Activated CD4-positive, alpha-beta T cell treated with anti-CD3 and anti-CD28 coated beads, Interleukin-2, amount 10 ng/mL, durations not matched to agents 7 days and 5 days (primary cell): ENCODE data around the gene IDH3G. TPM values are rescaled to one million over a fixed set of nuclear protein-coding genes. Genes with fewer than 3 reads are reported as not detected.

Source experiments
- CTCF ChIA-PET: fragments of 350-600 bp; sonication (Branson Sonifier 250); formaldehyde crosslinking; loops from one replicate; lab custom pipeline; 2021; ENCODE audit warnings: antibody characterized with exemption; lab: Charles Lee
- POLR2A ChIA-PET: fragments of 350-600 bp; sonication (Branson Sonifier 250); formaldehyde crosslinking; loops from one replicate; lab custom pipeline; 2021; ENCODE audit warnings: antibody characterized with exemption; lab: Charles Lee
- DNase-seq: peaks from one replicate; pipeline ENCODE4 v3.0.0-alpha.2; 2020
- H3K27ac Mint-ChIP-seq: one replicate; pipeline ENCODE4 v1.8.0; 2021; ENCODE audit warnings: mild to moderate bottlenecking, moderate library complexity, mixed read lengths
- H3K27me3 Mint-ChIP-seq: one replicate; pipeline ENCODE4 v1.8.0; 2021; ENCODE audit warnings: mixed read lengths
- H3K36me3 Mint-ChIP-seq: one replicate; pipeline ENCODE4 v1.8.0; 2021; ENCODE audit warnings: low read depth, mixed read lengths
- H3K4me1 Mint-ChIP-seq: one replicate; pipeline ENCODE4 v1.8.0; 2021; ENCODE audit warnings: mixed read lengths
- H3K4me3 Mint-ChIP-seq: one replicate; pipeline ENCODE4 v1.8.0; 2021; ENCODE audit warnings: mild to moderate bottlenecking, moderate library complexity, mixed read lengths
- H3K9me3 Mint-ChIP-seq: one replicate; pipeline ENCODE4 v1.8.0; 2021; ENCODE audit warnings: mixed read lengths
- total RNA-seq, 2 experiments: library from RNA; stranded (reverse); gene quantifications; one replicate each; pipeline ENCODE4 v1.2.3, GENCODE V29; 2021

IDH3G gene
- total RNA-seq: 10 to 100 TPM; 60.1 to 64.8 TPM

GRCh38 chrX:153794018-153794896, at the start of gene IDH3G, which contains the start of gene SSR4:
Gene IDH3G, minus strand, starts transcription at chrX:153794375. Its CDS starts 49 bp downstream, at chrX:153794326.
Gene SSR4, plus strand, starts transcription at chrX:153794668. Its CDS starts 20 bp downstream, at chrX:153794688.
- CTCF ChIA-PET: interaction anchor here (0.7 to 1.0 kb wide), 2 partner anchors 10 to 24 kb away, joined by 3 read pairs; no protein-coding TSS in a partner anchor

GRCh38 chrX:153836921-153837320, 42.7 kb upstream of the IDH3G start:
- CTCF ChIA-PET: interaction anchor here (1.5 kb wide), 1 partner anchor 20 kb away, joined by 5 read pairs; no protein-coding TSS in a partner anchor
- Mint-ChIP-seq H3K9me3 (no peaks in the 10 kb centered on the region), H3K36me3 (no peaks in the 10 kb centered on the region), H3K4me1 (no peaks in the 10 kb centered on the region), H3K4me3 (no peak overlapping the region), H3K27ac (no peak overlapping the region), H3K27me3 (peaks cover 14% of the 10 kb centered on the region)
- POLR2A ChIA-PET: no interaction called here
- DNase-seq: no peak

More at GRCh38 chrX:153794018-153794896, at the start of gene IDH3G, which contains the start of gene SSR4:
- Mint-ChIP-seq H3K4me1 (peaks cover 21% of the 10 kb centered on the region), H3K27me3 (no peaks in the 10 kb centered on the region), H3K27ac (peak within 1 kb of the TSS; percentile 92), H3K4me3 (peak within 1 kb of the TSS; percentile 93), H3K9me3 (no peaks in the 10 kb centered on the region), H3K36me3 (peaks cover 11% of the 10 kb centered on the region)
- peak; percentile 93 for DNase-seq
- POLR2A ChIA-PET: no interaction called here

- Mint-ChIP-seq H3K36me3 (no peaks in the 10 kb centered on the region), H3K27ac (no peak overlapping the region), H3K9me3 (no peaks in the 10 kb centered on the region), H3K4me3 (no peak overlapping the region), H3K4me1 (no peaks in the 10 kb centered on the region), H3K27me3 (peaks cover 22% of the 10 kb centered on the region)
- CTCF ChIA-PET: no interaction called here
- DNase-seq: no peak
- POLR2A ChIA-PET: no interaction called here
These were observed 38.6 kb upstream of the IDH3G start for GRCh38 chrX:153832728-153833127.

DNA sequence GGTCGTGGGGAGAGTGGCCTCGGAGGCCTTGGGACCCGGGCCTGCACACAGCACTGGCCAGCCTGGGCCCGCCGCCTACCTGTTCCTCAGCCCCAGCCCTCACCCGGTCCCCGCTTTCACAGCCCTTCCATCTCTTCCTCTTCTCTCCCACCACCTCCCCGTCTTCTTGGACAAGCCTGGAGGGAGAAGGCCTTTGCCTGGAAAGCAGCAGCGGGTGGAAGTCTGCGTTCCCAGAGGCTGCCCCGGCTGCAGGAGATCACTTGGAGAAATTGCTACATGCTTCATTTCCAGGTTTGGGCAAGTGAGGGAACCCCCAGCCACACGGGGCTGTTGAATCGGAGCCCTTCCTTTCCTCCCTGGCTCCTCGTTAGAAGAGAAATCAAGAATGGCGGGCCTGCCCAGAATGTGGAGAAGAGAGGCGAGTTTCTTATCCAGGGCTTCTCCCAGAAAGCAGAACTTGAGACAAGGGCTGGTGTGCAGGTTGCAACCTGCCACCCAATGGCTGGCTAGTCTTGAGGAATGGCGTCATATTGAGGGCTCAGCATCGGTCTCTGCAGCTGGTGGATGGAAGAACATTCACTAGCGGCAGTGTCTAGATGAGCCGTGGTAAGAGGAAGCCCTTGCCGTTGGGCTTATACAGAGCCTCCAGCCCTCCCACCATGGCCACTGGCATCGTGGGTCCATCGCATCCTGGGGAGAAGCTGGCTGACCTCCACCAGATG, 37.4 kb upstream of the IDH3G start:
- peaks cover 32% of the 10 kb centered on the region for H3K27me3 Mint-ChIP-seq
- H3K9me3 Mint-ChIP-seq: no peaks in the 10 kb centered on the region
- POLR2A ChIA-PET: no interaction called here
- CTCF ChIA-PET: no interaction called here
- no peak overlapping the region for H3K27ac Mint-ChIP-seq
- DNase-seq: no peak
- H3K4me1 Mint-ChIP-seq: peaks cover 6% of the 10 kb centered on the region
- peak overlapping the region; percentile 27 for H3K4me3 Mint-ChIP-seq
- no peaks in the 10 kb centered on the region for H3K36me3 Mint-ChIP-seq

DNA sequence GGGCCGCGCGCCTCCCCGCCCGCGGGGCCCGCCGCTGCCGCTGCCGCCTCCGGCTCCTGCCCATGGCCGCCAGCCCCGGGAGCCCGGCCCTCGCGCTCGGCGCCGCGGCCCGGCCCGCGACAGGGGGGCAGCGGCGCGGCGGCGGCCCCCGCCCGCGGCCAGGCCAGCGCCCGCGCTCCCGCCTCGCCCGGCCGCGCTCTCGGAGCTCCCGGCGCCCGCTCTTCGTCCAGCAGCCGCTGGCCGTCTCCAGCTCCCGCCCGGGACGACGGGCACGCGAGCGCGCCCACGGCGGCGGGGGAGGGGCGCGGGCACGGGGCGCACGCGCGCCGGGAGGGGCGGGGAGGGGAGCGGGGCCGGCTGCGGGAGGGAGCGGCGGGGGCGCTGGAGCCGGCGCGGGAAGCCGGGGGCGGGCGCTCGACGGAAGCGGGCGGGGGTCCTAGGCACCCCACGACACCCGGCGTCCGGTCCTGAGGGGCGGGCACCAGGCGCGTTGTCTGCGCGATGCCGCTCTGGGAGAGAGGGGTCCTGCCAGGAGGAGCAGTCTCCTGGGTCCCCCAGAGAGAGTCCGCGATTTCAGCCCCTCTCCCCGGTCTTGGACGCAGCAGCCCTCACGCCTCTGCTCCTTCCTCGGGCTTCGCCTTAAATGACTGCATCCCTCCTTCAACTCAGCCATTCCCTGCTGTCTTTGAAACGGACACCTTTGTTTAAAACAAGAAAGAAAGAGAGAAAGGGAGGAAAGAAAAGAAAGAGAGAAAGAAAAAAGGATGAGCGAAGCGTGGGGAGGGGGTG, 36.7 kb upstream of the IDH3G start:
- H3K4me1 Mint-ChIP-seq: peaks cover 6% of the 10 kb centered on the region
- POLR2A ChIA-PET: no interaction called here
- H3K36me3 Mint-ChIP-seq: no peaks in the 10 kb centered on the region
- DNase-seq: no peak
- H3K4me3 Mint-ChIP-seq: no peak overlapping the region
- peaks cover 32% of the 10 kb centered on the region for H3K27me3 Mint-ChIP-seq
- H3K27ac Mint-ChIP-seq: no peak overlapping the region
- H3K9me3 Mint-ChIP-seq: no peaks in the 10 kb centered on the region
- CTCF ChIA-PET: no interaction called here

DNA sequence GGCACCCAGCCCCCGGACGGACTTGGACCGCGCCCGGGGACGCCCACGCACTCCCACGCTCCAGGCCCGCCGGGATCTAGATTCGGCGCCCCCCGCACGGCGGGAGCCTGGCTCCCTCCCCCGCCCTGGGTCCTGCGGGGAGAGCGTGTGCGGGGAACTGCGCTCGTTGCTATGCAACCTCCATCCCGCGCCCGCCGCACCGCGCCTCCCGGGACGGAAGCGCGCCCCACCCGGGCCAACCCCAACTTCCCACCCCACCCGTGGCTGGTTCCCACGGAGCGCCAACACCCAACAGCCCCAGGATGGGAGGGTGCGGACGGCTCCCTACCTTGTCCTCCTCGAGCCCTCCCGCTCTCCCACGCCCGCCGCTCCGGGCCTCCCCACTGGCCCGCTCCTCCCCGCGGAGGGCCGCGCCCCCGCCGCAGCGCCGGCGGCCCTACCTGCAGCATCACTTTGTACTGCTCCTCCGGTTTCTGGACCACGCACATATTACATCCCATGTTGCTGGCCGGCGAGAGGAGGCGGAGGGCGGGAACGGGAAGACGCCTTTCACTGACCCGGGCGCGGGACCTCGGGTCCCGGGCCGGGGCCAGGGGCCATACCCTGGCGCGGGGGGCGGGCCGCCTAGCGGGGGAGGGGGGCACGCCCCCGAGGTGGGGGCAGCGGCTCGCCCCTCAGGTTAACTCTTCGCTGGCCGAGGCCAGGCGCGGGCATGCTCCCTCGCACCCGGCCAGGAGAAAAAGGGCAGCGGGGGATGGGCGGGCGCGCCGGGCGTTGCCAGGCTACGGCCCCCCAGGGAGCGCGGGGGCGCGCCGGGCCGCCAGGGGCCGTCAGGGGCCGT, 35.8 kb upstream of the IDH3G start, which contains the start of gene PDZD4:
Gene PDZD4, minus strand, starts transcription at position 746 of the 841 bp plus-strand sequence. Its CDS starts 246 bp downstream, at position 500.
- Mint-ChIP-seq H3K27me3 (peaks cover 36% of the 10 kb centered on the region), H3K4me3 (peak within 1 kb of the TSS; percentile 27), H3K9me3 (no peaks in the 10 kb centered on the region), H3K36me3 (no peaks in the 10 kb centered on the region), H3K4me1 (peaks cover 8% of the 10 kb centered on the region), H3K27ac (no peak within 1 kb of the TSS)
- CTCF ChIA-PET: no interaction called here
- DNase-seq: no peak
- POLR2A ChIA-PET: no interaction called here

GRCh38 chrX:153829549-153829798, 35.3 kb upstream of the IDH3G start:
- ChIA-PET POLR2A (no interaction called here), CTCF (no interaction called here)
- Mint-ChIP-seq H3K4me1 (peaks cover 8% of the 10 kb centered on the region), H3K4me3 (no peak overlapping the region), H3K27ac (no peak overlapping the region), H3K9me3 (no peaks in the 10 kb centered on the region), H3K27me3 (peaks cover 35% of the 10 kb centered on the region), H3K36me3 (no peaks in the 10 kb centered on the region)
- no peak for DNase-seq

GRCh38 chrX:153828723-153829548, 34.8 kb upstream of the IDH3G start:
- CTCF ChIA-PET: no interaction called here
- no peak for DNase-seq
- Mint-ChIP-seq H3K36me3 (no peaks in the 10 kb centered on the region), H3K4me3 (no peak overlapping the region), H3K27me3 (peaks cover 35% of the 10 kb centered on the region), H3K4me1 (peaks cover 9% of the 10 kb centered on the region), H3K27ac (no peak overlapping the region), H3K9me3 (no peaks in the 10 kb centered on the region)
- POLR2A ChIA-PET: no interaction called here

DNA sequence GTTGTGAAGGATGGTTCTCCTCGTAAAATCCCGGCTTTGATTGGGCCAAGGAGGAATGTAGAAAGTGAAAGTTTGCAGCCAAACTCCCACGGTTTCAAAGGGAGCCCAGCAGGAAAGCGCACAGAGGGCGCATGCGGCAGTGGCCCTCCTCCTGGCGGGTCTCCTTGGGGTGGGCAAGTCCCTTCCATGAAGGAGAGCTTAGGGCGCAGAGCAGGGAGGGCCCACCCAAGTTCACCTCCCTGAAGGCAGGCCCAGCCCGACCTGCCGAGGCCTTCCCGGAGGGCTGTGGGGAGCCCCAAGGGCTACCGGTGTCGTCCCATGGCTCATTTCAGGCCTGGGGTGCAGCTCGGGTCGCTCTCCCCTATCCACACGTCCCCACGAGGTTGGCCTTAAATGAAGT, 34.1 kb upstream of the IDH3G start:
- peaks cover 14% of the 10 kb centered on the region for H3K4me1 Mint-ChIP-seq
- ChIA-PET CTCF (no interaction called here), POLR2A (no interaction called here)
- DNase-seq: no peak
- no peak overlapping the region for H3K4me3 Mint-ChIP-seq
- H3K9me3 Mint-ChIP-seq: no peaks in the 10 kb centered on the region
- no peak overlapping the region for H3K27ac Mint-ChIP-seq
- H3K27me3 Mint-ChIP-seq: peaks cover 37% of the 10 kb centered on the region
- no peaks in the 10 kb centered on the region for H3K36me3 Mint-ChIP-seq

DNA sequence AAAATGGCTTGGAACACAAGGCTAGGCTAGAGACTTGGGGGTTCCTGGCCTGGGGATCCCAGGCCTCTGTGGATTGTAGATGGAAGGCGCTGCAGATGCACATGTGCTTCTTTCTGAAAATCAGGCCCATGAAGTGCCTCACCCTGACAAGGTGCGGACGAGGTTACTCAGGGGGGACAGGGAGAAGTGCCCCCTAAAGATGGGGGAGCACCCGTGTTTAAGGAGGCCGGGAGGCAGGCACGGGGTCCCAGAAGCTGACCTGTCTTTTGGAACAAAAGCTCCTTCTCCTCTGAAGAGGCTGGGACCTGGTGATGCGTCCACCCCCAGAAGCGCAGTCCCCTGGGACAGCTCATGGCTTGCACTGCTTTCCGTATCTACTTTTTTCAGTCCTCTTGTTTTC, 33.7 kb upstream of the IDH3G start:
- Mint-ChIP-seq H3K4me1 (peaks cover 14% of the 10 kb centered on the region), H3K36me3 (no peaks in the 10 kb centered on the region), H3K9me3 (no peaks in the 10 kb centered on the region), H3K27ac (no peak overlapping the region), H3K27me3 (peaks cover 34% of the 10 kb centered on the region), H3K4me3 (no peak overlapping the region)
- ChIA-PET POLR2A (no interaction called here), CTCF (interaction anchor here (0.7 kb wide), 1 partner anchor 288 kb away, joined by 3 read pairs; no protein-coding TSS in a partner anchor)
- DNase-seq: no peak

GRCh38 chrX:153827016-153827415, 32.8 kb upstream of the IDH3G start:
- CTCF ChIA-PET: no interaction called here
- no peak overlapping the region for H3K4me3 Mint-ChIP-seq

More at GRCh38 chrX:153827016-153827415, 32.8 kb upstream of the IDH3G start:
- no peak for DNase-seq
- H3K27ac Mint-ChIP-seq: no peak overlapping the region
- peaks cover 22% of the 10 kb centered on the region for H3K4me1 Mint-ChIP-seq
- peaks cover 30% of the 10 kb centered on the region for H3K27me3 Mint-ChIP-seq
- no peaks in the 10 kb centered on the region for H3K36me3 Mint-ChIP-seq
- POLR2A ChIA-PET: no interaction called here
- H3K9me3 Mint-ChIP-seq: no peaks in the 10 kb centered on the region
